ENCODE data around the gene C10orf53.
A peak's percentile ranks its signal among the peaks of the same experiment; 100 is the strongest.

Gene C10orf53

DNA sequence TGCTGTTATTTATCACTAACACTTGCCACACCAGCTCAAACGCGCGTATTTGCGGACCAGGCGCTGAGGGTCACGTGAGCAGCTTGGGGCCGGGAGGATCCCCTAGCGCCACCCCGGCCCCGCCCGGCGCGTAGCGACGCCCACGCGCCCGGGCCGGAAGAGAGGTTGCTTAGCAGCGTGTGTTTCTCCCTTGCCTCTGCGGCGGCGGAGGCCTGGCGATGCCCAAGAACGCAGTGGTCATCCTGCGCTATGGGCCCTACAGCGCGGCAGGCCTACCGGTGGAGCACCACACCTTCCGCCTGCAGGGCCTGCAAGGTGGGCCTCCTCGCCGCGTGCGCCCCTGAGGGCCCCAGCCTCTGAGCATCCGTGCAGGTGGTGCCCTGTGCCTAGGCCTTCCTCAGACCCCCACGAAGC is at the start of gene C10orf53:
C10orf53 (plus strand) TSS at position 172 of the 414 bp plus-strand sequence; CDS start at position 219, 47 bp downstream.
- peak; percentile 66 to 86 (median 80) for DNase-seq

- no peak for DNase-seq
Measured at GRCh38 chr10:49631975-49632374, 47.5 kb upstream of the C10orf53 start.

GRCh38 chr10:49632406-49633317 is 46.8 kb upstream of the C10orf53 start:
- DNase-seq = no peak

DNA sequence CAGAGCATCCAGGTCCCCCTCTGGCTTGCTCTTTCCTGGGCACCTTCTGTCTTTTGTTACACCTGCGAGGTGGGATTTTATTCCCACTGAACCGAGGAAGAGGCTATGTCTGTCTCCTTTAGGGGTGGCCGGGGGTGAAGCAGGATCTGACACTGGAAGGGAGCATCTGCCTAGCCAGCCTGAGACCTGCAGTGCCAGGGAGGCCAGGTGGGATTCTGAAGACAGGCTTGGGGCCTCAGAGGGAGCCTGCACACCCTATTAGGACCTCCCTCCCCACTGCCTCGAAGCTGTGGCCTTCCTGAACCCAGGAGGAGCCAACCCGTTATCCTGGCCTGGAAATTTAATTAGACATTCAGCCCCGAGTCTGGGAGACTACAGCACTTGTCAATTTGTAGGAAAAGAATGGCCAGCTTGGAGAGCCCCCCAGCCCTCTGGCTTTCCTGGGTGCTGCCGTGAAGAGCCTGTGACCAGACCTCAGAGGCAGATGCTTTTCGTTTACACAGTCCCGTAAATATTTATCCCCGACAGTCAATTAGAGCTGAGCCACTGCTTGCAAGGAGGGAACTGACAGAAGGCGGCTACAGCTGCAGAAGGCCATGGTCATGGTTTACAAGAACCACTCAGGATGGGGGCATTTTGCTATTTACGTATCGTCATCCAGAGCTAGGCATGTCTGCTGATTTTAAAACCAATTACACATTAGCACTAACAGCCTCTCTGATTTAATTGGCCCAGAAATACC is 46.0 kb upstream of the C10orf53 start:
- DNase-seq = peak in 2 of 3 experiments; percentile 16 to 51

- DNase-seq = no peak
Measured at GRCh38 chr10:49634069-49634660, 45.3 kb upstream of the C10orf53 start.

- no peak for DNase-seq
Measured at GRCh38 chr10:49642311-49642710, 37.1 kb upstream of the C10orf53 start.

- no peak for DNase-seq
Measured at GRCh38 chr10:49643241-49644034, 36.0 kb upstream of the C10orf53 start.

GRCh38 chr10:49644035-49644646 is 35.3 kb upstream of the C10orf53 start:
- no peak for DNase-seq

GRCh38 chr10:49645417-49645816 is 34.0 kb upstream of the C10orf53 start:
- DNase-seq = no peak

- no peak for DNase-seq
Measured at GRCh38 chr10:49645871-49646870, 33.3 kb upstream of the C10orf53 start.

GRCh38 chr10:49647554-49647953 is 31.9 kb upstream of the C10orf53 start:
- DNase-seq = no peak

- DNase-seq = no peak
Measured at GRCh38 chr10:49647985-49648795, 31.3 kb upstream of the C10orf53 start.

DNA sequence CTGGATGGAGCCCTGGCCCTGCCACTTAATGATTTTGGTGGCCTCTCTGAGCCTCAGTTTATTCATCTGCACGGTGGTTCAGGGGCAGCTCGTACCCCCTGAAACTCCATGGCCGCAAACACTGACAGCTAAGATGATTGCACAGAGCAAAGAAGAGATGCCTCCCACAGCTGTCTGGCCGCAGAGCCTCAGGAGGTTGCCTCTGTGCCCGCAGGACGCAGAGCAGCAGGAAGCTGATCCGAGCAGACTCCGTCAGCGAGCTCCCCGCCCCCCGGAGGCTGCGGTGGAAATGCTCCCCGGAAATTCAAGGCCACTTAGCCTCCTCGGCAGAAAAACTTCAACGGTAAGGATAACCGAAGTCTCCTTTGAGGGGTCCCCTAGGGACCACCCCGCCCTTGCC is 30.2 kb upstream of the C10orf53 start:
- no peak for DNase-seq

GRCh38 chr10:49649936-49650723 is 29.3 kb upstream of the C10orf53 start:
- DNase-seq = no peak

DNA sequence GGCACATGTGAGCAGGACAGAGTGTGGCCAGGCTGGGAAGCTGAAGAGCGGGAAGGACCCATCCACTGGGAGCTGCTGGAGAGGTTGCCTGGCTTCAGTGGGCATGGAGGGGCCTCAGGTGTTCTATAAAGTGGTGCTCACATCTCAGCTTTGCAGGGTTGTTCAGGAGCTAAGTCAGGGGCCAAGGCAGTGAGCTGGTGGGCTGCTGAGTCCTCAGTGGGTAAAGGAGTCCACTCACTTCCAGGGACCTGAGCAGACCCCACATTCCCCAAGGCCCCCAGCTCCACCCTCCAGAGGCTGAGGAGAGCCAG is 28.8 kb upstream of the C10orf53 start:
- no peak for DNase-seq

DNA sequence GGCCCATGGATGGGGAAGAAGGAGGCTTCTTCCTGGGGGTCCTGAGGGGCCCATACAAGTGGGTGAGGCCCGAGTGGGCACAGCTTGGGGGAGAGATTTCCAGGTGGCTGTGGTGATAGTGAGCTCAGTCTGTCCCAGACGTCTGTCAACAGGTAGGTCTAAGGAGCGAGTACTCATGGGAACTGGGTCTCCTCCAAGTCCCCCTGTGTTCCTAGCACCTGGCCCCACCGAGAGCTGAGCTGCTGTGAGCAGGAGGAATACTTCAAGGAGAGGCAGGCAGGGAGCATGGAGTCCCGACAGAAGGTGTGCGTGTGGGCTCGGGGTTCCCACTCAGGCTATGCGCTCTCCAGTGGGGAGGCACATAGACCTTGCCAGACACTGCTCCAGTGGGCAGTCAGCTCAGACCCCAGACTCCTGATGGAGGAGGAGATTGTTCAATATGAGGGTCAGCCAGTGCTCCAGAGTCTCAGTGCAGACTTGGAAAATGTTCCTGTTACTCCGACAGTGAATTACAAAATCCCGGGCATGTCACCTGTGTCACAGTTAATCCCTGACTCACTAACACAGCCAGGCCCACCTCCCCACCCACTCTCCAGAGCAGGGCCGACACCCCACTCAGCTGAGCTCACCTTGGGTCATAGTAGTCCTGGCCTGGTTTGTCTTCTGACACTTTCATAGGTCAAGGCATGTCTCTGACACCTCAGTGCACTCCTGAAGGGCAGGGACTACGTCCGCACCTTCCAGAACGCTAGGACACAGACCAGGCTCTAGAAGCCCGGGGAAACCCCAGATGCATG is 28.2 kb upstream of the C10orf53 start:
- DNase-seq = no peak

DNA sequence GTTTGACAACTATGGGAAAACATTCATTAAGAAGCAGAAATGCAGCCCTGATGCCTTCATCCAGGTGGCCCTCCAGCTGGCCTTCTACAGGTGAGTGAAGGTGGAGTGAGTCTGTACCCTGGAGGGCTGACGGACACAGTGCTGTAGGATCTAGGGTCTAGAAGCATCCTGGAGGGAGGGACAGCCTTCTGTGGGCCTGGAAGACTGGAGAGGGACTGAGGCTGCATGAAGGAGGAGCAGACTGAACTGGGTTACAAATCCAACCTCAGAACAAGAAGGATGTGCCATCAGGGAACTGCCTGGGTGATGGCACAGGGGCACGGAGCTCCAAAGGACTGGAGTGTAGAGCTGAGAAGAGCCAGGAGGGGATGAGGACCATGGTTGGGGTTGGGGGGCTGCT is 27.5 kb upstream of the C10orf53 start:
- DNase-seq = no peak
